Measurements from ENCODE around the gene ZNF639. TPM values are rescaled to one million over a fixed set of nuclear protein-coding genes. Genes with fewer than 3 reads are reported as not detected.
A peak's percentile ranks its signal among the peaks of the same experiment; 100 is the strongest.

ZNF639 gene
- total RNA-seq, 1 experiment from 2014 or later, result 39.3 TPM

- Histone ChIP-seq H3K9me2 (ENCODE audit: insufficient read depth) (no peaks in the 10 kb centered on the region), H3K4me3 (no peak overlapping the region), H3K4me2 (no peak overlapping the region), H3K9me3 (ENCODE audit: insufficient read depth, low read depth) (no peaks in the 10 kb centered on the region), H3K4me1 (replicated peaks; ENCODE audit: insufficient read depth) (no peaks in the 10 kb centered on the region), H2AFZ (no peak overlapping the region), H3K27ac (no peak overlapping the region), H3F3A (ENCODE audit: insufficient read depth, low read depth) (peaks cover 6% of the 10 kb centered on the region; the same call in 1 of the 2 replicates), H3K36me3 (ENCODE audit: low read depth) (peaks cover 25% of the 10 kb centered on the region), H3K27me3 (ENCODE audit: insufficient read depth, low read depth) (no peaks in the 10 kb centered on the region), H3K79me2 (ENCODE audit: low read depth) (no peaks in the 10 kb centered on the region), H4K20me1 (ENCODE audit: insufficient read depth) (no peaks in the 10 kb centered on the region)
- CTCF ChIA-PET, result interaction anchor here (0.7 kb wide), 2 partner anchors 180 to 216 kb away, joined by 6 to 11 read pairs; no protein-coding TSS in a partner anchor
- DNase-seq, result no peak
- intact Hi-C loops (cut with micrococcal nuclease; ENCODE audit: unreplicated experiment), result no loop called here
- TF ChIP-seq CTCF (conservative IDR thresholded peaks at IDR 0.05), result no peak
- TF ChIP-seq EZH2 (IDR thresholded peaks at IDR 0.05; ENCODE audit: low read depth), result no peak
- POLR2A ChIA-PET (ENCODE audit: unreplicated experiment), result interaction anchor here (0.5 to 0.6 kb wide), 2 partner anchors 226 to 940 kb away, joined by 5 to 8 read pairs; partner anchors contain the start of gene ACTL6A
- BruUV-seq (replicated peaks), result no TSS peak
Measured at GRCh38 chr3:179336345-179336929, 13.6 kb downstream of the ZNF639 start.

- Histone ChIP-seq H2AFZ (peak within 1 kb of the TSS; percentile 90), H4K20me1 (ENCODE audit: insufficient read depth) (no peaks in the 10 kb centered on the region; the same call in 1 of the 2 replicates), H3K9me3 (ENCODE audit: insufficient read depth, low read depth) (no peaks in the 10 kb centered on the region), H3K9me2 (ENCODE audit: insufficient read depth) (no peaks in the 10 kb centered on the region), H3F3A (ENCODE audit: insufficient read depth, low read depth) (peaks cover 18% of the 10 kb centered on the region; the same call in 1 of the 2 replicates), H3K27ac (peak within 1 kb of the TSS; percentile 62), H3K4me1 (replicated peaks; ENCODE audit: insufficient read depth) (peaks cover 17% of the 10 kb centered on the region), H3K27me3 (ENCODE audit: insufficient read depth, low read depth) (no peaks in the 10 kb centered on the region), H3K4me2 (peak within 1 kb of the TSS; percentile 94), H3K4me3 (peak within 1 kb of the TSS; percentile 77), H3K36me3 (ENCODE audit: low read depth) (peaks cover 25% of the 10 kb centered on the region), H3K79me2 (ENCODE audit: low read depth) (peaks cover 28% of the 10 kb centered on the region)
- BruUV-seq (replicated peaks), result no TSS peak
- peak; percentile 95 for DNase-seq
- intact Hi-C loops (cut with micrococcal nuclease; ENCODE audit: unreplicated experiment), result loop anchor here (1.0 kb wide), 4 partner anchors 25 to 257 kb away; partner anchors contain the start of genes MRPL47 and NDUFB5
- CTCF ChIA-PET, result interaction anchor here (0.6 to 1.9 kb wide), 2 partner anchors 26 to 464 kb away, joined by 4 to 5 read pairs; no protein-coding TSS in a partner anchor
- no peak for TF ChIP-seq EZH2 (IDR thresholded peaks at IDR 0.05; ENCODE audit: low read depth)
- TF ChIP-seq CTCF (conservative IDR thresholded peaks at IDR 0.05), result no peak
- POLR2A ChIA-PET (ENCODE audit: unreplicated experiment), result interaction anchor here (0.5 to 1.3 kb wide), 2 partner anchors 215 to 418 kb away, joined by 5 to 9 read pairs; partner anchors contain the start of gene ACTL6A
Measured at GRCh38 chr3:179347345-179348194, 24.7 kb downstream of the ZNF639 start, which contains the start of gene MFN1. MFN1 (plus strand) TSS chr3:179347709; CDS start chr3:179348852, 1,143 bp downstream.

GRCh38 chr3:179348325-179349013 lies 25.6 kb downstream of the ZNF639 start:
- intact Hi-C loops (cut with micrococcal nuclease; ENCODE audit: unreplicated experiment), result no loop called here
- Histone ChIP-seq H3K4me1 (replicated peaks; ENCODE audit: insufficient read depth) (peaks cover 17% of the 10 kb centered on the region), H3K79me2 (ENCODE audit: low read depth) (peaks cover 28% of the 10 kb centered on the region), H3K9me2 (ENCODE audit: insufficient read depth) (no peaks in the 10 kb centered on the region), H3F3A (ENCODE audit: insufficient read depth, low read depth) (peaks cover 18% of the 10 kb centered on the region; the same call in 1 of the 2 replicates), H4K20me1 (ENCODE audit: insufficient read depth) (no peaks in the 10 kb centered on the region; the same call in 1 of the 2 replicates), H2AFZ (peak overlapping the region; percentile 90), H3K4me2 (peak overlapping the region; percentile 94), H3K9me3 (ENCODE audit: insufficient read depth, low read depth) (no peaks in the 10 kb centered on the region), H3K27me3 (ENCODE audit: insufficient read depth, low read depth) (no peaks in the 10 kb centered on the region), H3K4me3 (peak overlapping the region; percentile 77), H3K27ac (peak overlapping the region; percentile 62), H3K36me3 (ENCODE audit: low read depth) (peaks cover 25% of the 10 kb centered on the region)
- ChIA-PET POLR2A (ENCODE audit: unreplicated experiment) (interaction anchor here (0.7 kb wide), 2 partner anchors 45 to 635 kb away, joined by 3 to 8 read pairs; no protein-coding TSS in a partner anchor), CTCF (no interaction called here)
- TF ChIP-seq CTCF (conservative IDR thresholded peaks at IDR 0.05) (no peak), EZH2 (IDR thresholded peaks at IDR 0.05; ENCODE audit: low read depth) (no peak)
- DNase-seq, result peak in 1 of 2 experiments; percentile 67
- BruUV-seq (replicated peaks), result TSS peak; percentile 50
